ENCODE results near the gene SEMG1. TPM values are rescaled to one million over a fixed set of nuclear protein-coding genes. Genes with fewer than 3 reads are reported as not detected.

Gene SEMG1
- total RNA-seq, 1 experiment from 2014 or later, result not detected

DNA sequence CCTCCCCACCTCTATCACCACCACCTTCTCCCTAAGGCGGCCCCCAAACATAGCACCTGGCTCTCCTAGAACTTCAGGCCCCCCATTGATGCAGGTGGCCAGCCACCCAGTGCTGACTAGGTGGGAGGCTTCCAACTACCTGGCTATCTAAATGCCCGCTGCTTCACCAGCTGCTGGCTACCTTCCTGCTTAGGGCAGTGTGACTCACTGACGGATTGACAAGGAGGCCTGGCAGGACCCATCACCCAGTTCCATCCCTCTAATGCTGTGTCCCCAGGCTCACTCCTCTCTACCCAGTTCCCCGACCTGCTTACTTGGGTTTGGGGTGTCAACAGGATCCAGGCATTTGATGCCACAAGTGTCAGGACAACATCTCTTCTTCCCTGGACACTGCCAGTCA is 46.4 kb downstream of the SEMG1 start:
- intact Hi-C loops (cut with micrococcal nuclease; ENCODE audit: unreplicated experiment) (no loop called here), in situ Hi-C loops (cut with HindIII; ENCODE audit: low pct_unique_long_range_greater_than_20kb, low sequenced_read_pairs) (no loop called here)
- Histone ChIP-seq H3K36me3 (ENCODE audit: control insufficient read depth, insufficient read depth, low read length) (no peaks in the 10 kb centered on the region), H3K4me1 (ENCODE audit: control insufficient read depth, insufficient read depth, low read length) (no peaks in the 10 kb centered on the region), H3K4me3 (ENCODE audit: low read depth in 2 of 2, low read length in 2 of 2) (no peak overlapping the region), H3K9me3 (ENCODE audit: control insufficient read depth, insufficient read depth, low read depth, low read length) (no peaks in the 10 kb centered on the region), H3K27me3 (ENCODE audit: control insufficient read depth, insufficient read depth, low read length) (peaks cover 20% of the 10 kb centered on the region), H3K27ac (ENCODE audit: low read length) (no peak overlapping the region)
- DNase-seq (ENCODE audit: low read depth, low spot score) (no peak), ATAC-seq (no peak)
- BruUV-seq (replicated peaks), result no TSS peak
- POLR2A ChIA-PET, result interaction anchor here (0.7 kb wide), 1 partner anchor 117 kb away, joined by 10 read pairs; no protein-coding TSS in a partner anchor
- CTCF ChIA-PET, result no interaction called here
- TF ChIP-seq SIN3A (IDR thresholded peaks at IDR 0.05; ENCODE audit: borderline replicate concordance, insufficient read depth, low read depth, low read length) (no peak), POLR2AphosphoS5 (IDR thresholded peaks at IDR 0.05; ENCODE audit: low read depth, low read length) (no peak), TCF7L2 (IDR thresholded peaks at IDR 0.05; ENCODE audit: low read depth, low read length) (no peak)
- TF ChIP-seq, protein P1, sequence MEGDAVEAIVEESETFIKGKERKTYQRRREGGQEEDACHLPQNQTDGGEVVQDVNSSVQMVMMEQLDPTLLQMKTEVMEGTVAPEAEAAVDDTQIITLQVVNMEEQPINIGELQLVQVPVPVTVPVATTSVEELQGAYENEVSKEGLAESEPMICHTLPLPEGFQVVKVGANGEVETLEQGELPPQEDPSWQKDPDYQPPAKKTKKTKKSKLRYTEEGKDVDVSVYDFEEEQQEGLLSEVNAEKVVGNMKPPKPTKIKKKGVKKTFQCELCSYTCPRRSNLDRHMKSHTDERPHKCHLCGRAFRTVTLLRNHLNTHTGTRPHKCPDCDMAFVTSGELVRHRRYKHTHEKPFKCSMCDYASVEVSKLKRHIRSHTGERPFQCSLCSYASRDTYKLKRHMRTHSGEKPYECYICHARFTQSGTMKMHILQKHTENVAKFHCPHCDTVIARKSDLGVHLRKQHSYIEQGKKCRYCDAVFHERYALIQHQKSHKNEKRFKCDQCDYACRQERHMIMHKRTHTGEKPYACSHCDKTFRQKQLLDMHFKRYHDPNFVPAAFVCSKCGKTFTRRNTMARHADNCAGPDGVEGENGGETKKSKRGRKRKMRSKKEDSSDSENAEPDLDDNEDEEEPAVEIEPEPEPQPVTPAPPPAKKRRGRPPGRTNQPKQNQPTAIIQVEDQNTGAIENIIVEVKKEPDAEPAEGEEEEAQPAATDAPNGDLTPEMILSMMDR (IDR thresholded peaks at IDR 0.05), result no peak
- TF ChIP-seq, protein P2, sequence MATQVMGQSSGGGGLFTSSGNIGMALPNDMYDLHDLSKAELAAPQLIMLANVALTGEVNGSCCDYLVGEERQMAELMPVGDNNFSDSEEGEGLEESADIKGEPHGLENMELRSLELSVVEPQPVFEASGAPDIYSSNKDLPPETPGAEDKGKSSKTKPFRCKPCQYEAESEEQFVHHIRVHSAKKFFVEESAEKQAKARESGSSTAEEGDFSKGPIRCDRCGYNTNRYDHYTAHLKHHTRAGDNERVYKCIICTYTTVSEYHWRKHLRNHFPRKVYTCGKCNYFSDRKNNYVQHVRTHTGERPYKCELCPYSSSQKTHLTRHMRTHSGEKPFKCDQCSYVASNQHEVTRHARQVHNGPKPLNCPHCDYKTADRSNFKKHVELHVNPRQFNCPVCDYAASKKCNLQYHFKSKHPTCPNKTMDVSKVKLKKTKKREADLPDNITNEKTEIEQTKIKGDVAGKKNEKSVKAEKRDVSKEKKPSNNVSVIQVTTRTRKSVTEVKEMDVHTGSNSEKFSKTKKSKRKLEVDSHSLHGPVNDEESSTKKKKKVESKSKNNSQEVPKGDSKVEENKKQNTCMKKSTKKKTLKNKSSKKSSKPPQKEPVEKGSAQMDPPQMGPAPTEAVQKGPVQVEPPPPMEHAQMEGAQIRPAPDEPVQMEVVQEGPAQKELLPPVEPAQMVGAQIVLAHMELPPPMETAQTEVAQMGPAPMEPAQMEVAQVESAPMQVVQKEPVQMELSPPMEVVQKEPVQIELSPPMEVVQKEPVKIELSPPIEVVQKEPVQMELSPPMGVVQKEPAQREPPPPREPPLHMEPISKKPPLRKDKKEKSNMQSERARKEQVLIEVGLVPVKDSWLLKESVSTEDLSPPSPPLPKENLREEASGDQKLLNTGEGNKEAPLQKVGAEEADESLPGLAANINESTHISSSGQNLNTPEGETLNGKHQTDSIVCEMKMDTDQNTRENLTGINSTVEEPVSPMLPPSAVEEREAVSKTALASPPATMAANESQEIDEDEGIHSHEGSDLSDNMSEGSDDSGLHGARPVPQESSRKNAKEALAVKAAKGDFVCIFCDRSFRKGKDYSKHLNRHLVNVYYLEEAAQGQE (IDR thresholded peaks at IDR 0.05; ENCODE audit: insufficient read depth in 1 of 2, low read depth in 2 of 2, low read length in 1 of 2), result no peak

DNA sequence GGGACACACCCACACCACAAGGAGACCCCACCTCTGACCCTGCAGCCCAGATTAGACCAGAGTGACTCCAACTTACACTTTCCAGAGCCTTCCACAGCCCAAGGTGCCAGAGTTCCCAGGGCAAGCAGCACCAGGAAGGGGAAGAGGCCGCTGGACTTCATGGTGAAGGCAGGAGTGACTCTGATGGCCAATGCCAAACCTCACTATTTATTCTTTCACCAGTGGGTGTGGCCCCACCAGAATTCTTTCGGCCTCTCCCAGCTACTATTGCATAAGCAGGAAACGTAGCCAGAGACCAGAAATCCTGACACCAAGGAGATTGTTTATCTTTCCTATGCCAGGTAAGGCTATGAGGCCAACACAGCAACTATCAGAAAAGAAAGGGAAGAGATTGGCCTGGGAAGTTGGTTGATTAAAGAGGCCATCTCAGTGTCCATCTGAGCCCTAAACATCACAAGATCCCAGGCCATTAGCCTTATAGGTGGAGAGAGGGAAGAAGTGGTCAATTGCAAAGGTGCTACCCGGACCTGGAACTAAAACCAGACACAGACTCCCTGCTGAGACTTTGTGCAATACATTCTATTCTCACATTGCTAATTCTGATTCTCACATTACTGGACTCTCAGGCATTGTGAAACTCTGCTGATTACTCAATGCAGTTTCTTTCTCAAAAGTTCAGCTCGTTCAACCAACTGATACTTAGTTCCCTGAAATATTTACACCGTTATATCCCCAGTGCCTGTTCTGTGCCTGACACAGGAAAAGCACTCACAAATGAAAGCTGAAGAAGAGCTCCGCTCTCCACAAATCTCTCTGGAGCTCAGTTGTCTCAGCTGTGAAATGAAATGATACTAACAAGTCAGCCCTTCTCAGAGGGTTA is 47.8 kb downstream of the SEMG1 start, which contains the start of gene SLPI:
SLPI (minus strand) TSS at position 182 of the 880 bp plus-strand sequence; CDS start at position 161, 21 bp downstream.
- no peaks in the 10 kb centered on the region for H3K36me3 ChIP-seq (ENCODE audit: control insufficient read depth, insufficient read depth, low read length)
- in situ Hi-C loops (cut with HindIII; ENCODE audit: low pct_unique_long_range_greater_than_20kb, low sequenced_read_pairs) (no loop called here), intact Hi-C loops (cut with micrococcal nuclease; ENCODE audit: unreplicated experiment) (no loop called here)
- TF ChIP-seq, protein P2 (IDR thresholded peaks at IDR 0.05; ENCODE audit: insufficient read depth in 1 of 2, low read depth in 2 of 2, low read length in 1 of 2), result no peak
- no peak for TF ChIP-seq SIN3A (IDR thresholded peaks at IDR 0.05; ENCODE audit: borderline replicate concordance, insufficient read depth, low read depth, low read length)
- TF ChIP-seq, protein P1 (IDR thresholded peaks at IDR 0.05), result no peak
- no peak for TF ChIP-seq TCF7L2 (IDR thresholded peaks at IDR 0.05; ENCODE audit: low read depth, low read length)
- no peak for TF ChIP-seq POLR2AphosphoS5 (IDR thresholded peaks at IDR 0.05; ENCODE audit: low read depth, low read length)
- ATAC-seq (no peak), DNase-seq (ENCODE audit: low read depth, low spot score) (no peak)
- no TSS peak for BruUV-seq (replicated peaks)
- no peaks in the 10 kb centered on the region for H3K4me1 ChIP-seq (ENCODE audit: control insufficient read depth, insufficient read depth, low read length)
- H3K4me3 ChIP-seq (ENCODE audit: low read depth in 2 of 2, low read length in 2 of 2), result no peak within 1 kb of the TSS
- ChIA-PET CTCF (interaction anchor here (0.6 kb wide), 1 partner anchor 64 kb away, joined by 3 read pairs; no protein-coding TSS in a partner anchor), POLR2A (no interaction called here)
- peaks cover 7% of the 10 kb centered on the region for H3K27me3 ChIP-seq (ENCODE audit: control insufficient read depth, insufficient read depth, low read length)
- no peak within 1 kb of the TSS for H3K27ac ChIP-seq (ENCODE audit: low read length)
- H3K9me3 ChIP-seq (ENCODE audit: control insufficient read depth, insufficient read depth, low read depth, low read length), result no peaks in the 10 kb centered on the region
